ENCODE data around the gene C5orf63.

DNA sequence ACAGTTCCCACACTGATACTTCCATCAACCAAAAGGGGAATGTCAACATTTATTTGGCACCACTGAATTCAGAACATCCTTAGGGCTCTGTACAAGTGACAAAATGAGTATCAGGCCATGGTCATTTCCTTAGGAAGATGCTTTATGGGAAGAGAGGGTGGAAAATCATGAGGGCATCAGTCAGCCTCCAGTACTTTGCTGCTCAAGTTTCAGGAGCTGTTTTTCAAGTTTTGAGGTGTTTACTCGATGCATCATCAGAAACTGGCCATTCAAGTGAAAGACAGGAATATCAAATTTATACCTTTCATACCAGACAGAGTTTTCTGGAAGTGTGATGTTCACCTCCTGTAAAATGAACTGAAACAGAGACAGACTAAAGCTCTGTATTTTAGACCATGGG is 21.7 kb downstream of the C5orf63 start:
- TF ChIP-seq ELF4 (IDR thresholded peaks at IDR 0.05) (no peak), SP1 (IDR thresholded peaks at IDR 0.05) (no peak), L3MBTL2 (conservative IDR thresholded peaks at IDR 0.05) (no peak), FOXA1 (IDR thresholded peaks at IDR 0.05) (no peak), SUZ12 (IDR thresholded peaks at IDR 0.05) (no peak), LEF1 (IDR thresholded peaks at IDR 0.05; ENCODE audit: borderline replicate concordance) (no peak), NFRKB (IDR thresholded peaks at IDR 0.05) (no peak), BHLHE40 (IDR thresholded peaks at IDR 0.05; ENCODE audit: borderline replicate concordance) (no peak), FOXM1 (IDR thresholded peaks at IDR 0.05; ENCODE audit: borderline replicate concordance) (no peak)

Data from HEK293T (cell line).